G401 (cell line): ENCODE measurements around the gene PAMR1. TPM values are rescaled to one million over a fixed set of nuclear protein-coding genes. Genes with fewer than 3 reads are reported as not detected.

Experiments used
- DNase-seq: peaks from one replicate; pipeline ENCODE4 v3.0.0-alpha.2; 2015; ENCODE audit warnings: low spot score
- in situ Hi-C: cut with HindIII; loops from 2 replicates; pipeline ENCODE4 v1.10.0; 2016; ENCODE audit warnings: low sequenced_read_pairs, mixed read lengths
- total RNA-seq: library from RNA; depleted of rRNA; stranded (reverse); fragments of >200 nt; shearing (Covaris generic); gene quantifications from 2 replicates; pipeline ENCODE4 v1.2.3, GENCODE V29; 2014

Gene PAMR1
- total RNA-seq, 1 experiment from 2014 or later, result not detected

DNA sequence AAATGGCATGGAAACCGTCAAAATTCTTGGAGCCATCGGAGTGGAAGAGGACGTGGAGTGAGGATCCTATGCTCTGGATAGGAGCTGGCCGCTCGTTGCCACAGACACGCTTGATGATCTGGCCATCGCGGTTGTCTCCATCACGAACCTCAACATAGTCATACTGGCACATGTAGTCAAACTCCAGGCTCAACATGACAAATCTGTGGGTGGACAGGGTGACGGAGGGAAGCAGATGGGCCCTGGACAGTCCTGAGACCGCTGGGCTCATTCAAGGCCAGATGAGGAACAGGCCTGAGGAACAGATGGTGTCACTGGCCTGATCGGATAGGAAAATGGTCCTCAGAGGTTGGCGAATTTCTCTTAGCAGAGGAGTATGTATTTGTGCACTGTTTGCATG lies 54.8 kb downstream of the PAMR1 start:
- DNase-seq, result no peak
- in situ Hi-C loops, result no loop called here

DNA sequence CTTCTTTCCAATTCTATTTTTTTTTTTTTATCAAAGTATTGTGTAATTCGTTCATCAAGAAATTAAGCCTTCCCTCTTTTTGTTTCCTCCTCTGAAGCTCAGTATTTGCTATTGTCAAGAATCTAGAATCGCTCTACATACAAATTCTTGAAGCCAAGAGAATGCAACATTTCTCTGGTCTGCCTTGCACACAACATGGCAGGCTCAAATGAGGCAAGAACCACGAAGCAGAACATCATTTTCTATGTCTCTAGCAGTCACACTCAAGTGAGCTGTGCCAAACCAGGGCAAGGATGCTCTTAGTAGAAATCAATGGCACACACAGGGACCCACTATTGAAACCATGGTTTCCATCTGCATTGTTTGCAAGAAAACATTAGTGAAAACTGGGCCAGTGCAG lies 59.4 kb downstream of the PAMR1 start:
- DNase-seq, result no peak
- in situ Hi-C loops, result no loop called here

DNA sequence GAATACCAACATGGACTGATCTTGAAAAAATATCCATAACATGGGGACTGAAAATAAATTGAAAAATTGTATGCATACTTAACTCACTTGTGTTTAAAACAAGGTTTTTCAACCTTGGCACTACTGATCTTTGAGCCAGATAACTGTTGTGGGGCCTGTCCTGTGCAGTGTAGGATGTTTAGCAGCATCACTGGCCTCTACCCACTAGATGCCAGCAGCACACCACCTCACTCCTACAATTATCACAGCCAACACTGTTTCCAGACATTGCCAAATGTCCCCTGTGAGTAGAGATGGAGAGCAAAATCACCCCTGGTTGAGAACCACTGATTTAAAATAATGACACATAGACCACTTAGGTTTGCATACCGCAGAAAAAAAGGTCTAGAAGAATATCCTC lies 61.1 kb downstream of the PAMR1 start:
- in situ Hi-C loops, result no loop called here
- no peak for DNase-seq

DNA sequence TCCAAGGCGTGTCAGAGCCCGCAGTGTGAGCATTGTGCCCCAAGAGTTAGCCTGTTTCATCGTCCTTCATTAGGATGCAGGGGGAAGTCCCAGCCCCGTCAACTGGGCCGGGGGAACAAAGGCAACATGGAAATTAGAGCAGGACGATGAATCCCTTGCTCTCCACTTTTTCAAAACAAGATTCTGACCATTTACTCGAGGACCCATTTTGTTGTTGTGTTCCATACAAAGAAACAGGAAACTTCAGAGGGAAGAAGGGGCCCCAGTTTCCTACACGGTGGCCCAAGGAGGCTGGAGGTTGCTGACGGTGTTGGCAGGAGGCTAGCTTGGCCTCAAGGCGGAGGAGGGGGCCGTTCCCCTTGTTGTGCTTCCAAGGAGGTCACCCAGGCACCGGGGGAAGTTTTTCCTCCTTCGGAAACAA lies 62.1 kb downstream of the PAMR1 start:
- in situ Hi-C loops, result no loop called here

DNA sequence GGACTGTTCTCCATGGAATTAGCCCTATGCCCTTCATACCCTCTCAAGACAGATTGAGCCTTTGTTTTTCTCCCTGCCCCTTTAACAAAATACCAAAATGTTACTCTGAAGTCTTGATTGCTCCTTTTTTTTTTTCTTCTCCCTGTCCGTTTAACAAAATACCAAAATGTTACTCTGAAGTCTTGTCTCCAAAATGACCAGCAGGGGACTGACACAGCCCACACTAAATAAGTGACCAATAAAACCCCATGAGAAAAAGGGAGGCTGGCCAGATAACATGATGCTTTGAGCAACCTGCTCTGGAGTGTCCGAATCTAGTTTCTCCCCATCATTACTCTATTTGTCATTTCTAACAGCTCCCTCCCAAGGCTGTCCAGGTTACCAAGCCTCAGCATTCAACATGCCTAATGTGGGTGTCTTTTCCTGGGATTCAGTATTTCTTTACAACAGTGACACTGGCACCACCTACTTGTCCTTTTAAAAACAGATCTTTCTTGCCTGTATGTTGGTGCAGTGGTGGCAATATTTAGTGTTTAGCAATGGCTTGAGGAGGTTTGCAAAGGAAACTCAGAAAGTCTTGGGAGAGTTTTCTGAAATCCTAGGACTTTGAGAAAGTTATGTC lies 63.4 kb downstream of the PAMR1 start:
- in situ Hi-C loops, result no loop called here
- DNase-seq, result no peak

More for the DNA sequence above, 62.1 kb downstream of the PAMR1 start:
- DNase-seq, result peak; percentile 19

DNA sequence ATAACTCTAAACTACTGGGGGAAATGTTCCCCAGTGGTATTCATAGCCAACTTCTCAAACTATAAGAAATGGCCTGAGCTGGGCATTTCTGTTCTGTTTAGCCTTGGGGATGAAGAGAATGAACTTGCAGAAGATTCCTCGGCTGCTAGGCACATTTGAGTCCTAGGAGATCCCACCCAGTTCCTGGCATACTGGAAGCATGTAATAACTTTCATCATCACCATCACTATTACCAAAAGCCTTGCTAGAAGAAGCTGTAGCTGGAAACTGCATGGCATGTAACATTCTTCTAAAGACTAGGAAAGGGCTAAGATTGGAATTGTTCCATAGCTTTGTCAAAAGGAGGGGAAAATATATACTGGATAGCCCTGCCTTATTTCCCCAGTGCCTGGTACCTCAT lies 65.9 kb downstream of the PAMR1 start:
- in situ Hi-C loops, result no loop called here

GRCh38 chr11:35458846-35459245 lies 66.6 kb downstream of the PAMR1 start:
- in situ Hi-C loops, result no loop called here
- no peak for DNase-seq

More for the DNA sequence above, 65.9 kb downstream of the PAMR1 start:
- no peak for DNase-seq

DNA sequence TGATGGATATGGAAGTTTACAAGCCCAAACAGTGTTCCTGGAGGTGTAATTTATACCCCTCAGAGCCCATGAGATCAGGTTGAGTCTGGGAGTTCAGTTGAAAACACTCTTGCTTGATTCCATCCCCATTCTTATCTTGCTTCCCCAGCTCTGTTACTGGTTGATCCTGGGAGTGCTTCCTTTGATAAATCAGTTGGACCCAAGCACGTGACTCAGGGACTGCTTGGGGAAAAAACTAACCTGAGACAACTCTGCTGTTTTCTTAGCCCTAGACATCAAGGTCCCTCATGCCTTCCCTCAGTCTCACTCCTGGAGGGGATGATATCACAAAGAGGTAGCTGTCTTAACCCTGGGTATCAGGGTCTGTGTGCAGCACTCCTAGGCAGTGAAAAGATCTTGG lies 71.1 kb downstream of the PAMR1 start:
- DNase-seq, result no peak
- in situ Hi-C loops, result no loop called here

DNA sequence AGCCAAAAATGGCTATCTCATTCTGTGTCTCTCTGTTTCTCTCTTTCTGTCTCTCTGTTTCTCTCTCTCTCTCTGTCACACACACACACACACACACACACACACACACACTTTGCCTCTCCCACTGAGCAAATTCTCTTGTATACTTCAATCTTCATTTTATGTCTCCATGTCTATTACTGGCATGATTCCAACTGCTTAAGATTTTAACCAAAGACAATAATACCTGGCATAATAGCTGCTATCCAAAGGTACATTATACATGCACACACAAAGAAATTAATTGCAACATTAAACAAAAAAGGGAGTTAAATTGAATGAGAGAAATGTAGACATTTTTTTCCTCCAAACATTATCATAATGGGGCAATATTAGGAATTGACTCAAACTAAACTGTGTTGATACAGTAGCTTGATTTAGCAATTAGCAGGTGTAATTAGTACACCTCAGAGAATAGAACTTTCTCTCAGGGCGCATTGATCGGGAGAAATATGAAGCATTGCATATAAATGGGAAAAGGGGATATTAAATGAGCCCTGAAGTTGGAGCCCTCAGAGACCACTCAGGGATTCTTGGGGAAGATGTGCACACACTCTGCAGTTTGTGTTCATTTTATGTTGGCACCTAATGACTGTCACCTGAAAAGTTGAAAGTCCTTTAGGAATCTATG lies 88.7 kb downstream of the PAMR1 start:
- in situ Hi-C loops, result no loop called here
- DNase-seq, result no peak

DNA sequence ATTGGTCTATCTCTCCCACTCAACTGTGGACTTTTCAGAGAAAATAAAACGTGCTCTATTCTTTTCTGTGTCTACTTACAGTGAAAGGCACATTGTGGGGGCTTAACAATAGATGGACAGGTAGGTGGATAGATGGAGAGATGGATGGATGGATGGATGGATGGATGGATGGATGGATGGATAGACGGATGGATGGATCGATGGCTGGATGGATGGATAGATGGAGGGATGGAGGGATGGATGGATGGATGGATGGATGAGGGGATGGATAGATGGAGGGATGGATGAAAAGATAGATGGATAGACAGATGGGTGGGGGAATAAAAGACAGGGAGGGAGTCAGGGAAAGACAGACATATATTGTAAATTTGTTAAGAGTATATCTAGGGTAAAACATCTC lies 91.8 kb downstream of the PAMR1 start:
- in situ Hi-C loops, result no loop called here
- DNase-seq, result no peak

- no peak for DNase-seq
- in situ Hi-C loops, result no loop called here
Measured at GRCh38 chr11:35432464-35432863, 93.0 kb downstream of the PAMR1 start.

DNA sequence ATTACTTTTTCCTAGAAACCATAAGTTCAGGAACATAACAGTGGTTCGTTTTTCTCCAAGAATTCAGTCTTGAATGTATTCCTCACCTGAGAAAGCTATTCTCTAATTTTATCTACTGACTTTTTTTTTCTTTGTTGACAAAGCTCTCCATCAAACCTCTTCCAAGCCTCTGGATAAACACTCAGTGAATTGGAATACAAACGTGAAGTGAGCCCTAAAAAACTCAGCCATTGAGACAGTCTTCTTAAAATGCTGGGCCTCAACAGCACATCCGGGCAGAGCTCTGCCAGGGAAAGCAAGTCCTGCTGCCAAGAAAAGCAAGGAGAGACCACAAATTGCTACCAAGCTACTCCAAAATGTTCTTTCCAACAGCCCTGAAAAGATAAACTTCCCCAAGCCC lies 98.3 kb downstream of the PAMR1 start:
- in situ Hi-C loops, result no loop called here
- DNase-seq, result peak; percentile 33

- no peak for DNase-seq
- in situ Hi-C loops, result no loop called here
Measured at GRCh38 chr11:35426351-35426750, 99.1 kb downstream of the PAMR1 start.

GRCh38 chr11:35425603-35426212 lies 99.7 kb downstream of the PAMR1 start:
- DNase-seq, result no peak
- in situ Hi-C loops, result no loop called here

DNA sequence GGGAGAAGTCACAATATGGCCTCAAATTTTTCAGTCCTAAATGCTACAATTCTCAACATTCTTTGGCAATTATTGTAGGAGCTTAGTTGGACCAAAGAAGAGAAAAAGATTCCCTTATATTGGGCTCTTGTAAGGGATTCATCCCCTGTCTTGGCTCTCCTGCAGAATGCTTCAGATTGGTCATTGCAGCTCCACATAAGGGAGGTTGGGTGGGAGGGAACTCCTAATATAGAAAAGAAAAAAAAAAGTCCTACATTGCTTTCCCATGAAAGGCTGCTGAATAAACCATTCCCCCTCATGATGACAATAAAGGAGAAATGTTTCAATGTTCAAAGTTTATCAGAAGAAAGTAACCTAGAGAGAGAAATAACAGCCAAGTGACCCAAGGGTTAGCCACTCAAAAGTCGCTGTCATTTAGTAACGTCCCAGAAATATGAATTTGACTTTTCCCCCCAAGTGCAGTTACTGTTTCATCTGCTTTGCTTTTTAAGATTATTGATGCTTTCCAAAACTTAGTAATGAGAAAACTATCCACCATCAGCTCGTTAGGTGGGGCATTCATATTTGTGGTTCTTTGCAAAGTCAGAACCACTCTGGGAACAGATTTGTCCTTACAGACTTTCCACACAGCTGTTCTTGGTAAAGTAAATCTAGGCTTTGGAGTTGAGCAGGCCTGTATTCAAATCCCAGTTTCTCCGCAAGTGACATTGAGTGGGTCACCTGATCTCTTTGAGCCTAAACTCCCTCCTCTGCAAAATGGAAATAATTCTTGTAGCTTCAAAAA lies 101.1 kb downstream of the PAMR1 start:
- no peak for DNase-seq
- in situ Hi-C loops, result no loop called here

GRCh38 chr11:35420371-35420770 lies 105.0 kb downstream of the PAMR1 start:
- in situ Hi-C loops, result no loop called here
- peak; percentile 30 for DNase-seq

DNA sequence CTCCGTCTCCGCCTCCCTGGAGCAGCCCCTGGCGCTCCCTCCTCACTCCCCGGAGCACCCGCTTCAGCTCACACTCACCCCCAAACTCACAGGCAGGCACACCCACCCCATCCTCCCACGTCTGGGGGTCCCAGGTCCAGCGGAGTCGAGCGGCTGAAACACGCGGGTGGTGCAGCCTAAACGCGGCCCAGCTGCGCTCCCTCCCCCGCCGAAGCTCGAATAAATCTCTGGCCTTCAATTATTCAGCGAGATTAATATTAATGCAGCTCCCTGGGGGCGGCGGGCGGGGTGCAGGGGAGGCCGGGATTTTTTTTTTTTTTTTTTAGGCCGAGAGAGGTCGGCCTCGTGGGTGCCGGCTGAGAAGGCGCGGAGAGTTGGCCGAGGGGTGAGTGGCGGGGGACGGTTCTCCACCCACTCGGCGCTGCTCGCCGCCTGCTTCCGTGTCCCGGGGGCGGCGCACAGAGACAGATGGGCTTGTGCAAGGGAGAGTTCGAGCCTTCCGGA lies 105.5 kb downstream of the PAMR1 start:
- in situ Hi-C loops, result no loop called here
- peak; percentile 31 for DNase-seq

- in situ Hi-C loops, result no loop called here
- DNase-seq, result peak; percentile 77
Measured at GRCh38 chr11:35419184-35419829, 106.1 kb downstream of the PAMR1 start, which contains the start of gene SLC1A2. Gene SLC1A2, minus strand, starts transcription at chr11:35419558. Its CDS starts 592 bp downstream, at chr11:35418966.
